SK-N-MC (cell line): ENCODE data around the gene RRM2.

ENCODE experiments used
- DNase-seq: peaks from one replicate; pipeline ENCODE4 v3.0.0-alpha.2; 2011; ENCODE audit warnings: low read depth, low spot score
- H3K27ac ChIP-seq: fragments of 200-600 bp; sonication (generic); 2 replicates; pipeline ENCODE4 v1.5.1; 2016; ENCODE audit warnings: mixed run types
- H3K36me3 ChIP-seq: fragments of 200-600 bp; sonication (generic); 2 replicates; pipeline ENCODE4 v1.6.1; 2017; ENCODE audit warnings: antibody characterized with exemption, low read length, mixed read lengths; ENCODE audit not compliant: insufficient read depth
- H3K4me3 ChIP-seq: fragments of 200-600 bp; sonication (generic); 2 replicates; pipeline ENCODE4 v1.5.1; 2016
- H3K9ac ChIP-seq: fragments of 200-600 bp; sonication (generic); 2 replicates; pipeline ENCODE4 v1.8.0; 2017; ENCODE audit warnings: mixed run types, mixed read lengths; ENCODE audit not compliant: insufficient read length
- H3K9me3 ChIP-seq: fragments of 200-600 bp; sonication (generic); 2 replicates; pipeline ENCODE4 v1.6.1; 2017; ENCODE audit warnings: low read depth, mild to moderate bottlenecking, antibody characterized with exemption, low read length, moderate library complexity, mixed read lengths
- EZH2 ChIP-seq: fragments of 200-600 bp; sonication (generic); IDR thresholded peaks from one replicate; pipeline ENCODE4 v1.6.1; 2017; ENCODE audit warnings: antibody characterized with exemption
- FOXP2 ChIP-seq: optimal IDR thresholded peaks from 2 replicates; pipeline ENCODE3; 2011; ENCODE audit warnings: mild to moderate bottlenecking, moderate library complexity; ENCODE audit not compliant: insufficient read depth; ENCODE audit errors: extremely low read length, control extremely low read depth
- POLR2AphosphoS5 ChIP-seq: IDR thresholded peaks from 2 replicates; pipeline ENCODE4 v1.6.1; 2012; ENCODE audit warnings: mild to moderate bottlenecking, low read depth, low read length, borderline replicate concordance

RRM2 gene

GRCh38 chr2:10179422-10179821 lies 56.9 kb downstream of the RRM2 start:
- no peak for DNase-seq
- Histone ChIP-seq H3K9me3 (no peaks in the 10 kb centered on the region), H3K27ac (no peak overlapping the region), H3K9ac (no peak overlapping the region), H3K4me3 (no peak overlapping the region), H3K36me3 (no peaks in the 10 kb centered on the region)
- TF ChIP-seq FOXP2 (no peak), EZH2 (no peak), POLR2AphosphoS5 (no peak)

GRCh38 chr2:10180229-10180628 lies 57.7 kb downstream of the RRM2 start:
- Histone ChIP-seq H3K36me3 (no peaks in the 10 kb centered on the region), H3K27ac (no peak overlapping the region), H3K4me3 (no peak overlapping the region), H3K9ac (no peak overlapping the region), H3K9me3 (no peaks in the 10 kb centered on the region)
- no peak for TF ChIP-seq FOXP2
- TF ChIP-seq POLR2AphosphoS5 = no peak
- no peak for TF ChIP-seq EZH2
- DNase-seq = no peak
